NCI-H2196 treated with DMSO at 0.1 percent for 48 hours (cell line): Measurements from ENCODE around the gene IDH3G.

Experiments
- DNase-seq: peaks from one replicate; lab custom pipeline; 2025; ENCODE audit not compliant: unreplicated experiment; lab: John Stamatoyannopoulos, UW

IDH3G gene

DNA sequence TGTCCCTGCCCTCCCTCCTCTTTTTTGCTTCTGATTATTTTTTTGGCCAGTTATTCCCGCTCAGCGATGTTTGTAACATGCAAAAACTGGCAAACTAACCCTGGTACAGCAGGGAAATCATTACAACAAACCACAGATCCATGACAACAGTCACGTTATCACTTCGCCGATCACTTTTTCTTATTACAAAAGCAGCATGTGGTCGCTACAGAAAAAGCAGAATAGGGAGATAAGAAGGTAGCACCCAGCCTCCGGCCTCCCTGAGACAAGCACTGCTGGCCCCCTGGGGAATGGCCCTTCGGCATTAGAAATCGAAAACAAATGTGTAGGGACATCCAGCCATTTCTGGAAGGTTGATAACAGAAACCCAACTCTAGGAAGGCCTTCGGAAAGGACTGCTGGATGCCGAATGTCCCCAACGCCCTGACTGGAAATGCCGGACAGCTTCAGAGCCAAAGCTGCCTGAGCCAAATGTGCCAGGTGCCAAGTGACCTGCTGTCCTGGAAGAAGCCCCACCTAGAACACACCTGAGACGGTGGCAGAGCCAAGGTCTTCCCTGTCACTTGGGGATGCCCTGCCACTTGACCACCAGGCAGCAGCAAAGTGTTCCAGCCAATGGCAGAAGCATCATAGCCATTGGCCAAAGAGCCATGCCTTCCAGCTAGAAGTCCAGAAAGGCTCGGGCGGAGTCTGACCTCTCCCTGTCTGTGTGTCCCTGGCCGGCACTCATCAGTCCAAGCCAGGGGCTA is 2.9 kb downstream of the IDH3G start:
- DNase-seq: no peak

DNA sequence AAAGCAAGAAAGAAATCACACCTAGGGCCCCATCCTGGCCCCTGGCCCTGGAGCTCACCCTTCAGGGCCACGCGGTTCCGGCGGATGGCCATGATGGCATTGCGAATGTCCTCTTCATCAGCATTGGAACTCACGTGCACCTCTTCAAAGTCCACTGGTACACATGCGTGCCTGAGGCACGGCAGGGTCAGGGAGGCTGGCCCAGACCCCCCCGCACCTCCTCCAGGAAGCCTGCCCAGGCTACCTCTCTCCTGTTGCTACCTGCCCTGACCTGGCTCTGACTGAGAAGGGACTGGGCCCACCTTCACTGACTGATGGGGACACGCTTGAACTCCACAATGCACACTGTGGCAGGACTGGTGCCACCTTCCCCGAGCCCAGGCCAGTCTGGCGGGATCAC is 4.5 kb downstream of the IDH3G start:
- DNase-seq: no peak

DNA sequence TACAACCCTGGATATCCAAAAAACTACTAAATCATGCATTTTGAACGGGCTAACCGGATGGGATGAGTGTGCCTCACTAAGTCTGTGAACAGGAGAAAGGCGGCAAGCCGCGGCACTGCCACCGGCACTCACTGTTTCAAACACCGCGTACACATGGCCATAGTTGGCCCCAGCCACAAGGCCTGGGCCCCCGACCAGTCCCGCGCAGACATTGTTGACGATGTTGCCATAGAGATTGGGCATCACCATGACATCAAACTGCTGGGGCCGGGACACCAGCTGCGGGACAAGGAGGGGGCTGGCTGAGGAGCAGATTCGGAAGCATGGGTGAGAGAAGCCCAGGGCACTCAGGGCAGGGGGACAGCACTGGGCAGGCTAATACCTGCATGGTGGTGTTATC is 7.5 kb downstream of the IDH3G start:
- no peak for DNase-seq

DNA sequence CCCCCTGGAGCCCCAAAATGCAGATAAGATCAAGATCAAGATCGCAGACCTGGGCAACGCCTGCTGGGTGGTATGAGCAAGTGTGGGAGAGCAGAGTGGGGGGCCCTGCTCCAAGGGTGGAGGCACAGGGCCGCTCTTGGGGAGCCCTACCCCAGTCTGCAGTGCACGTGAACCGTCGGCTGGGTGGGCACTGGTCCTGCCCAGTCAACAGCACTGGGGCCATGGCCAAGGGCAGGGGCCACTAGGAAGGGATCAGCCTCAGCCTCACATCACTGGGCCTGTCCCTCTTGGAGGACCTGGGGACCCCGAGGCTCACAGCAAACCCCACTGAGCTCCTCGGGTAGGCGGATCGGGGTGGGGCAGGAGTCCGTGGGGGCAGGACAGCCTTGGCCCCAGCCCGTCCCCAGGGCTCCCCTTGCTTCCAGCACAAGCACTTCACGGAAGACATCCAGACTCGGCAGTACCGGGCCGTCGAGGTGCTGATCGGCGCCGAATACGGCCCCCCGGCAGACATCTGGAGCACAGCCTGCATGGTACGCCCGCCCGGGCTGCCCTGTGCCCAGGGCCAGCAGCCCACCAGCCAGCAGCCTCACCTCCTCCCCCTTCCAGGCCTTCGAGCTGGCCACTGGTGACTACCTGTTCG is 9.7 kb downstream of the IDH3G start:
- no peak for DNase-seq

DNA sequence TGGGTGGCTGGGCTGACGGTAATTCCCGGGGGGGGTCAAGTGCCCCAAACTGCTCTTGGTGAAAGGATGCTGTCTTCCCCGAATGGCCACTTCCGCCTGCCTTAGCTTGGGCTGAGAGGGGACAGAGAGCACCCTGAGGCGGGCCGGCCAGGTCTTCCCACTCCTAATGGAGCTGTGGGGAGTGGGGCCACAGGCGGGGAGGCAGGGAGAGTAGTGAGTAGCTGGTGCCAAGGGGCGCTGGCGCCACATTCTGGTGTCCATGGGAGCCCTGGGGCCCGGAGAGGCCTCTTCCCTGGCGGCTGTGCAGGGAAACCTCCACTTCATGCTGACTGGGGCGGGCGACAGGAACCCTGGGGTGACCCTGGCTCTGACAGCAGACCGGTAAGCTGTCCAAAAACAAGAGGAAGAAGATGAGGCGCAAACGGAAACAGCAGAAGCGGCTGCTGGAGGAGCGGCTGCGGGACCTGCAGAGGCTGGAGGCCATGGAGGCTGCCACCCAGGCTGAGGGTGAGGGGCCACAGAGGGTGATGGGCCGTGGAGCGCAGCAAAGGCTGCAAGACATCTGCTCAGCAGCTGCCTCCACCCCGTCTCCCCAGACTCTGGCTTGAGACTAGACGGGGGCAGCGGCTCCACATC is 10.7 kb downstream of the IDH3G start:
- DNase-seq: no peak

DNA sequence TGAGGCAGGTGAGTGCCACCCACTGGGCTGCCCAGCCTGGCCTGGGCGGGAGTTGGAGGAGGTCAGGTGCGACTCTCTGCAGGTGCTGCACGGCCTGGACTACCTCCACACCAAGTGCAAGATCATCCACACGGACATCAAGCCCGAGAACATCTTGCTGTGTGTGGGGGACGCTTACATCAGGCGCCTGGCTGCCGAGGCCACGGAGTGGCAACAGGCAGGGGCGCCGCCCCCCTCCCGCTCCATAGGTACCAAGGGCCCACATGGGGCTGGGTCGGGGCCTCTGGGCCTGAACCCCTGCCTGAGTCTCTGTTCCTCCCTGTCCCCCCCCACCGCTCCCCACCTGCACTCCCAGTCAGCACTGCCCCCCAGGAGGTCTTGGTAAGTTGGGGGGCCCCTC is 11.3 kb downstream of the IDH3G start:
- DNase-seq: no peak

DNA sequence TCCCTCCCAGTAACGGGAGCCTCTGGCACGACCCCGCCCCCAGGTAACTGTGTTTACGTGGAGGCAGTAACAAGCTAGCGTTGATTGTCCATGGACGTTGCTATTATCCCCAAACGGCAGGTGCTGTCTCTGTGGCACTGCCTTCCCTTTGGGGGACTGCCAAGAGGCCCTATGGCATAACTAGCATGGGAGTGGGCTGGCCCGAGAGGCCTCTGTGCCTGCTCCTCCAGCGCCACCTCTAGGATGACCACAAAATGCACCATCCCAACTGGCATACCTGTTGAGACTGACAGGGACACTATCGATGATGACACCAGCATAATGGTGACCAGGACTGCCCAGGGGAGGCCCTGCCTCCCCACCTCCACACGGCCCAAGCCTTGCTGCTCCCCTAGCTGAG is 11.9 kb downstream of the IDH3G start:
- peak; percentile 65 for DNase-seq

DNA sequence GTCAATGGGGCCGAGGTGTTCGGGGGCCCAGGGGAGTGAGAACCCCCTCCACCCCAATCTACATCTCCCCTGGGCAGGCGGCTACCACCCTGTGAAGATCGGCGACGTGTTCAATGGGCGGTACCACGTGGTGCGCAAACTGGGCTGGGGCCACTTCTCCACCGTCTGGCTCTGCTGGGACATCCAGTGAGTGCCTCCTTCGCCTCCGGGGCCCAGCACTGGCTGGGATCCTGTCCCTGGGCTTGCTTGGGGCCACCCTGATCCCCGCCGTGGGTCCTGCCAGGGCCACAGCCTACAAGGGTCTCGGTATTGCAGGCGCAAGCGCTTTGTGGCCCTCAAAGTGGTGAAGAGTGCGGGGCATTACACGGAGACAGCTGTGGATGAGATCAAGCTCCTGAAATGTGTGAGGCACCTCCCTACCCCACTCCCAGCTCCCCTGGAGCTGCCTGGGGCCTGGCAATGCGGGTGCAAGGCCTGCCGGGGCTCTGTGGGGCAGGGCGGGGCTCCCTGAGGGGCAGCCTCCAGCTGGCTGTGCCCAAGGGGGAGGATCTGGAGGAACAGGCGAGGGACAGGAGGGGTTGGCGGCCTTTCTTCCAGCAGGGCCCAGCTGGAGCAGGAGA is 12.6 kb downstream of the IDH3G start:
- no peak for DNase-seq

DNA sequence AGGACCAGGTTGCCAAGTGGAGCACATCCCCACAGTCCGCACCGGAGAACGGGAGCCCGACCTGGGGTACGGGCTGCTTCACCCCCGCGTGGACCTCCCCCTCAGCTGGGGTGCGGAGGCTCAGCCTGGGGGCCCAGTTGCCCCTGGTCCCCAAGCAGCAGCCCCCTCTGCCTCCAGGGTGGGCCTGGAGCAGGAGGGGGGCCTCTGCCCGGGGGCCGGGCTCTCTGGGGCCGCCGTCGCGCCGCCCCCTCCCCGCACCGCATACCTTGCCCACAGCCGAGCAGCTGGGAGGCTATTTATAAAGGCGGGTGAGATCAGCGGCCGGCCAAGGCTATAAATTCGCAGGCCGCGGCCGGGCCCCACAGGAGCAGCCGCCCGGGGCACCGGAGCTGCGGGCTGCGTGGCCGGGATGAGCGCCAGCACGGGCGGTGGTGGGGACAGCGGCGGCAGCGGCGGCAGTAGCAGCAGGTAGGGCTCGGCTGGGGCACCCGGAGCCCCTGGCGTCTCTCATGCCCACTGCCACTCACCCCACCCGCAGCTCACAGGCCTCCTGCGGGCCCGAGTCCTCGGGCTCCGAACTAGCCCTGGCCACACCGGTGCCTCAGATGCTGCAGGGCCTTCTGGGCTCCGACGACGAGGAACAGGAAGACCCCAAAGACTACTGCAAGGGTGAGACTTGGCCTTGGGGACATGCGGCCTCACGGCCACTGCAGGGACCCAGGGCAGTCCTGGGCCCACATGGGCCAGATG is 13.3 kb downstream of the IDH3G start, which contains the start of gene SRPK3:
Gene SRPK3, plus strand, starts transcription at position 364 of the 750 bp plus-strand sequence. Its CDS starts 46 bp downstream, at position 410.
- no peak for DNase-seq

DNA sequence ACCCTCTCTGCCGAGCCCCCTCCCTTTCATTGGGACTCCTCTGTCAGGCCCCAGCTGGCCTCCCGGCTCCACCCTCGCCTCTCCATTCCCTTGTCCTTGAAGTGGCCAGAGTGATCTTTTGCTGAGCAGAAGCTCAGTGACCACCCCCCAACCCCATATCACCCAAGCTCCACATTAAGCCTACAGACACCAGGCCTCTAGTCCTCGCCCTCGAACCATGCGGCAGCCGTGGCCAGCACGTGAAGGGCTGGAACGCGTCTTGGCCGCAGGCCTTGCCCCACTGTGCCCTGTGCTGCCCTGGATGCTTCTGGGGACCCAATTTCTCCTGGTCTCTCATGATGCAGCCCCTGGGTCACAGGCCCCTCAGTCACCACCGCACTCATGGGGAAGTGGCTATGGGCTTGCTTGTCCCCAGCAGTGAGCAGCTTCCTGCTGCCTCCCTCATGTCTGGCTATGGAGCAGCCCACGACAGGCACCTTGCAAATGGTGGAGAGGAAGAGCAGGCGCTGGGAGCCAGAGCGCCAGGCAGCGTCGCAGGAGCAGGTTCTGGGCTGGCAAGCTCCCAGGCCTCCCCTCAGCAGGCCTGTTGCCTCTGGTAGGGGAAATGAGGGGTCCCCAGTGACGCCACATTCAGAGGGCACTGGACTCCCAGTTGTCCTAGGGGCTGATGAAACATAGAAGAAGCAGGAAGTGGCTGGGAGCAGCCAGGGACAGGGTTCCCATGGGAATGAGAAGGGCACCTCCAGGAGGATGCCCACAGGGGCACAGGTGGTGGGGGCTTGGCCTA is 14.1 kb downstream of the IDH3G start:
- no peak for DNase-seq

DNA sequence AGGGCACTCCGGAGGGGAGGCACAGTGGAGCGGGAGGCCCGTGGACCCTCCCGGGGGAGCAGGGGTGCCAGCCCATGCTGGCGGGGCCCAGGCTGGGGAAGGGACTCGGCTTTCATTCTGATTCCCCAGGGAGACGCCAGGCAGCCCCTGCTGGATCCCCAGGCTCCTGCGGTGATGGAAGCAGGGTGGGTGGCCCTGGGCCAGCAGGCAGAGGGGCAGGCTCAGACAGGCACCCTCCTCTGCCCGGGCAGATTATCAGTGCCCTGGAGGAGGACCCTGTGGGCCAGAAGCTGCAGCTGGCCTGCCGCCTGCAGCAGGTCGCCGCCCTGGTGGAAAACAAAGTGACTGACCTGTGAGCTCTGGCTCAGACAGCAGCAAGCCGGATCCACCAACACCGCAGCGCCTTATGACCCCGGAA is 15.5 kb downstream of the IDH3G start:
- DNase-seq: no peak

DNA sequence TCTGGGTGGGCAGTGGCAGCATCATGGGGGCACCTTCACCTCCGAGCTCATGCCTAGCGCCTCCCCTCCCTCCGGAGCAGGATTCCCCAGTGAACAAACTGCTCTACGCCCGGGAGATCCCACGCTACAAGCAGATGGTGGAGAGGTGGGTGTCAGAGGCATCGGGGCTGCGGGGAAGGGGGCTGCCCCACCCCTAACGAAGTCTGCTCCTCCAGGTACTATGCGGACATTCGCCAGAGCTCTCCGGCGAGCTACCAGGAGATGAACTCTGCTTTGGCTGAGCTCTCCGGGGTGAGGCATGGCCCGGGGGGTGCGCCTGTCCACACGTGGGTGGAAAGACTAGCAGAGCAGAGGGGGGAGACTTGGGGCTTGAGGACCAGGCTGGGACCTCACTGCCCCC is 16.0 kb downstream of the IDH3G start:
- no peak for DNase-seq

DNA sequence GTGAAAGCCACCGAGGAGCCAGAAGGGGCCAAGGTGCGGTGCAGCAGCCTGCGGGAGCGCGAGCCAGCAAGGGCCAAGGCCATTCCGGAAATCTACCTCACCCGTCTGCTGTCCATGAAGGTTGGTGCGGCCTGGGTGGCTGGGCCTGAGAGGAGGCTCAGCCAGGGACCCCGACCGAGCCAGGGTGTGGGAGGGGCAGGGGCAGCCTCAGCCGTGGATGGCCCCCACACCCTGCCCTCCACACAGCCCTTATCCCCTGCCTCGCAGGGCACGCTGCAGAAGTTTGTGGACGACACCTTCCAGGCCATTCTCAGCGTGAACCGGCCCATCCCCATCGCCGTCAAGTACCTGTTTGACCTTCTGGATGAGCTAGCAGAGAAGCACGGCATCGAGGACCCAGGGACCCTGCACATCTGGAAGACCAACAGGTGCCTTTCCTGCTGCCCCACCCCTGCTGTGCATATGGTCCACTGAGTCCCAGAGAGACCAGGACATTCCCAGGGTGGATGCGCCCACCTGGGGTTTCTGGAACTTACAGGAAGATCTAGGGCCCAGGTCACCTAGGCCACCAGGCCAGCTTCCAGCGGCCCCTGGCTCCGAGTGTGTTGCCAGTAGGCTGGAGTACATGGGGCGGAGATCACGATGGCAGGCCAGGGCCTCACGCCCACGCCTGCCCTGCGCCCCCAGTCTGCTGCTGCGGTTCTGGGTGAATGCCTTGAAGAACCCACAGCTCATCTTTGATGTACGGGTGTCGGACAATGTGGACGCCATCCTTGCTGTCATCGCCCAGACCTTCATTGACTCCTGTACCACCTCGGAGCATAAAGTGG is 16.7 kb downstream of the IDH3G start:
- no peak for DNase-seq

DNA sequence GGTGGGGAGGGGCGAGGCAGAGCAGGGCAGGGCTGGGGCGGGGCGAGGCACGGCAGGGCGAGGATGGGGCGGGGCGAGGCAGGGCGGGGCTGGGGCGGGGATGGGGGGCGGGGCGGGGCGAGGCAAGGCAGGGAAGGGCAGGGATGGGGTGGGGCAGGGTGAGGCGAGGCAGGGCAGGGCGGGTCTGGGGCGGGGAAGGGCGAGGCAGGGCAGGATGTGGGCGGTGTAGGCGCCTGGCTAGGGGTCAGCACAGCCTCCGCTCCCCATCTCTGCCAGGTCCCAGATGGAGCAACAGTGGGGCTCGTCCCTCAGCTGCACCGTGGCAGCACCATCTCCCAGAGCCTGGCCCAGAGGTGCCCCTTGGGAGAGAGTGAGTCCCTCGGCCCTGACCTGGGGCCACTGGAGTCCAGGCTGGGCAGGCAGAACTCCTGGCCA is 17.5 kb downstream of the IDH3G start:
- DNase-seq: no peak

DNA sequence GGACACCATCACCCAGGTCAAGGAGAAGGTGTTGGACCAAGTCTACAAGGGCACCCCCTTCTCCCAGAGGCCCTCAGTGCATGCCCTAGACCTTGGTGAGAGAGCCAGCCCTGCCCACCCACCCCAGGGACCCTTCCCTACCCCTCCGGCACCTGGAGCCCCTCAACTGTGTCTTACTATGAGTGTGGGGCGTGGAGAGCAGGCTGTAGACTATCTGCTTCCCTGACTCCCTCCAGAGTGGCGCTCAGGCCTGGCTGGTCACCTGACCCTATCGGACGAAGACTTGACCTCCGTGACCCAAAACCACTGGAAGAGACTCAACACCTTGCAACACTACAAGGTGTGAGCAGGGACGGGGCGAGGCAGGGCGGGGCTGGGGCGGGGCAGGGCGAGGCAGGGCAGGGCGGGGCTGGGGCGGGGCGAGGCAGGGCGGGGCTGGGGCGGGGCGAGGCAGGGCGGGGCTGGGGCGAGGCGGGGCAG is 18.0 kb downstream of the IDH3G start:
- DNase-seq: no peak

DNA sequence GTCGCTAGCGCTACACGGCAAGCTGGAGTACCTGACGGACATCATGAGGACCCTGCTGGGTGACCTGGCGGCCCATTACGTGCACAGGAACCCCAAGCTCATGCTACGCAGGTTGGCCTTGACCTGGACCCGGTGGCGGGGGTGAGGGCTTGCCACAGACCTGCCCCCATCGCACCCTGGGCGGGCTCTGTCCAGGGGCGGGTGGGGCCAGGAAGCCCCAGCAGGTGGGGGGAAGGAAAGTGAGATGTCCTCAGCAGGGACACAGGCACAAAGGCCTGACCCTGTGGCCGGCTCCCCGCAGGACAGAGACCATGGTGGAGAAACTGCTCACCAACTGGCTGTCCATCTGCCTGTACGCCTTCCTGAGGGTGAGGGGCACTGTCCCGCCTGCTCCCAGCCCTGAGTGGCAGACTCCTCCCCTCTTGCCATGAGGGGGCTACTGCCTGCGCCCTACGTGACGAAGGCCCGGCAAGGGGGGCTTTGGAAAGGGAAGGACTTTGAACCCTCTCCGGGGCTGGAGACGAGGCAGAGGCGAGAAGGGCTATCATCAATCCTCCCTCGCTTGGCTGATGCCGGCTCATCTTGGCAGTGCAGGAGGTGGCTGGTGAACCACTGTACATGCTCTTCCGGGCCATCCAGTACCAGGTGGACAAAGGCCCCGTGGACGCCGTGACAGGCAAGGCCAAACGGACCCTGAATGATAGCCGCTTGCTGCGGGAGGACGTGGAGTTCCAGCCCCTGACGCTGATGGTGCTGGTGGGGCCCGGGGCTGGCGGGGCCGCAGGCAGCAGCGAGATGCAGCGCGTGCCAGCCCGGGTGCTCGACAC is 18.7 kb downstream of the IDH3G start:
- DNase-seq: no peak

DNA sequence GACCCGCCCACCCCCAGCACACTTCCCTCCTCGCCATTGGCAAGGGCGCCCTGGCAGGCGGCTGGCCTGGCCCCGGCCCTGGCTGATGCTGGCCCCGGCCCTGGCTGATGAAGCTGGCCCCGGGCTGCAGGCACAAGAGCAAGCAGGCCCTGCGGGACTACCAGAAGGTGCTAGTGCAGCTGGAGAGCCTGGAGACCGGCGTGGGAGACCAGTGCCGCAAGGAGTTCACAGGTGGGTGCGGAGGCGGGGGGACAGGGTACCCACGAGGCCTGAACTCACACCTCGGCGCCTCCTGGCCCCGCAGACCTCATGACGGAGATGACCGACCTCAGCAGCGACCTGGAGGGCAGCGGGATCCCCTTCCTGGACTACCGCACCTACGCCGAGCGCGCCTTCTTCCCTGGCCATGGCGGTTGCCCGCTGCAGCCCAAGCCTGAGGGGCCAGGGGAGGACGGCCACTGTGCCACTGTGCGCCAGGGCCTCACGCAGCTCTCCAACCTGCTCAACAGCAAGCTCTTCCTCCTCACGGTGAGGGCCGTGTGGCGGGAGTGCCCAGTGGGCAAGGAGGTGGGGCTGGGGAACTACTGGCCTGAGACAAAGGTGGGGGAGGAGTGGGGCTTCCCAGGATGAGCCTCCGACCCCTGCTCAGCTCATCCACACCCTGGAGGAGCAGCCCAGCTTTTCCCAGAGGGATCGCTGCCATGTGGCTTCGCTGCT is 19.4 kb downstream of the IDH3G start:
- no peak for DNase-seq
